Tibial artery (tissue), 4 donors: Measurements from ENCODE around the gene SEMA4C.

Source experiments
- DNase-seq, 2 donors: peaks; one replicate each; pipeline ENCODE4 v3.0.0-alpha.2; 2019
- H3K27ac ChIP-seq, 2 donors: fragments of 200-600 bp; sonication (generic) in 1 of 2; 1 replicate in 1 of 2; 2 replicates in 1 of 2; pipeline ENCODE4 v1.5.1; 2018 to 2019; ENCODE audit warnings: mild to moderate bottlenecking in 1 of 2
- H3K27me3 ChIP-seq, 2 donors: fragments of 200-600 bp; sonication (generic) in 1 of 2; one replicate each; pipeline versions ENCODE4 v1.5.1 to v1.6.0; 2016 to 2019
- H3K36me3 ChIP-seq, 3 donors: fragments of 200-600 bp; sonication (generic) in 2 of 3; one replicate each; pipeline ENCODE4 v1.5.1; 2016 to 2019; ENCODE audit warnings: mild to moderate bottlenecking in 2 of 3
- H3K4me1 ChIP-seq, 4 donors: fragments of 200-600 bp; sonication (generic) in 2 of 4; 1 replicate in 3 of 4; 2 replicates in 1 of 4; pipeline ENCODE4 v1.5.1; 2016 to 2019
- H3K4me3 ChIP-seq, 2 donors: fragments of 200-600 bp; sonication (generic) in 1 of 2; 1 replicate in 1 of 2; 2 replicates in 1 of 2; pipeline ENCODE4 v1.5.1; 2018 to 2019; ENCODE audit warnings: mild to moderate bottlenecking in 2 of 2
- H3K9me3 ChIP-seq, 3 donors: fragments of 200-600 bp; sonication (generic) in 1 of 3; one replicate each; pipeline ENCODE4 v1.5.1; 2016 to 2019
- intact Hi-C: fragments of 100-400 bp; cut with DNase I; formaldehyde crosslinking; loops from one replicate; pipeline ENCODE4 v1.15.0; 2023; ENCODE audit warnings: low total_unique reads
- TF ChIP-seq, protein P1 (sequence below), 2 experiments: fragments of 200-600 bp in 1 of 2; fragments of 450-650 bp in 1 of 2; IDR thresholded peaks; one replicate each; pipeline ENCODE4 v1.5.1; 2017 to 2019; ENCODE audit warnings: antibody characterized with exemption in 2 of 2, mild to moderate bottlenecking in 1 of 2, moderate library complexity in 1 of 2

Gene SEMA4C

DNA sequence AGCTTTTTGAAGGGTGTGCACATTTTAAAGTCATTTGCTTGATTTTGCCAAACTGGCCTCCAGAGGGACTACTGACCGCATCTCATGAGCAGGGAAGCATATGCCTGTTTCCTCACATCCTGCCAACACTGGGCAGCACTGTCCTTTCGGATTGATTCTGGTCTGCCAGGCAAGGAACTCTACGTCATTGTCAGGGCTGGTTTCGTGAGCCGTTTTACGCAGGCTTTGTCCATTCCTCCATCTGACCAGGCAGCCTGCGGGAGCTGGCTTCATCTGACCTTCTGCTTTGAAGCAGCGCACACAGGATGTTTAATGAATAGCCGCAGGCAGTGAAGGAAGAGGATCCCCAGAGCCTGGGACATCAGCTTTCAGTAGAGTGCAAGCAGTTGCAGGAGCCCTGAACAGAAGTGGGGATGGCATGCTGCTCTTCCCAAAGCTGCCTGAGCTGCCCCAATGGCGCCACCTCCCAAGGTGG lies 46.3 kb upstream of the SEMA4C start:
- Histone ChIP-seq H3K36me3 (no peaks in the 10 kb centered on the region), H3K27me3 (peaks cover 0 to 4% of the 10 kb centered on the region in 2 donors), H3K4me3 (no peak overlapping the region), H3K4me1 (no peaks in the 10 kb centered on the region), H3K27ac (no peak overlapping the region), H3K9me3 (no peaks in the 10 kb centered on the region)
- intact Hi-C loops = no loop called here
- no peak for DNase-seq
- TF ChIP-seq, protein P1, sequence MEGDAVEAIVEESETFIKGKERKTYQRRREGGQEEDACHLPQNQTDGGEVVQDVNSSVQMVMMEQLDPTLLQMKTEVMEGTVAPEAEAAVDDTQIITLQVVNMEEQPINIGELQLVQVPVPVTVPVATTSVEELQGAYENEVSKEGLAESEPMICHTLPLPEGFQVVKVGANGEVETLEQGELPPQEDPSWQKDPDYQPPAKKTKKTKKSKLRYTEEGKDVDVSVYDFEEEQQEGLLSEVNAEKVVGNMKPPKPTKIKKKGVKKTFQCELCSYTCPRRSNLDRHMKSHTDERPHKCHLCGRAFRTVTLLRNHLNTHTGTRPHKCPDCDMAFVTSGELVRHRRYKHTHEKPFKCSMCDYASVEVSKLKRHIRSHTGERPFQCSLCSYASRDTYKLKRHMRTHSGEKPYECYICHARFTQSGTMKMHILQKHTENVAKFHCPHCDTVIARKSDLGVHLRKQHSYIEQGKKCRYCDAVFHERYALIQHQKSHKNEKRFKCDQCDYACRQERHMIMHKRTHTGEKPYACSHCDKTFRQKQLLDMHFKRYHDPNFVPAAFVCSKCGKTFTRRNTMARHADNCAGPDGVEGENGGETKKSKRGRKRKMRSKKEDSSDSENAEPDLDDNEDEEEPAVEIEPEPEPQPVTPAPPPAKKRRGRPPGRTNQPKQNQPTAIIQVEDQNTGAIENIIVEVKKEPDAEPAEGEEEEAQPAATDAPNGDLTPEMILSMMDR (IDR thresholded peaks at IDR 0.05) = peak; percentile 25 to 26

DNA sequence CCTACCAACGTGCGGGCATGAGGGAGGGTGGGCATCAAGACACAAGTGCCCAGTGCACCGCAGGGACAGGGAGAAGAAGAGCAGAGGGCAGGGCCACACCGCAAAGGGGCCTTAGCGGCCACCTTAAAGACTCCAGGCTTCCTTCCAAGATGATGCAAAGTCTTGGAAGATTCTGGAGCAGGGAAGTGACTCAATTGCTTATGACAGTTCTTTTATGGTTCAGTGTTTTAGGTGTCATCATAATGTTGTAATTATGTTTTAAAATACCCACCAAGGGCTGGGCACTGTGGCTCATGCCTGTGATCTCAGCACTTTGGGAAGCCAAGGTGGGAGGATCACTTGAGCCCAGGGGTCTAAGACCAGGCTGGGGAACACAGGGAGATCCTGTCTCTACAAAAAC lies 44.5 kb upstream of the SEMA4C start:
- H3K27me3 ChIP-seq = peaks cover 0 to 4% of the 10 kb centered on the region in 2 donors
- TF ChIP-seq, protein P1 (IDR thresholded peaks at IDR 0.05) = no peak
- DNase-seq = peak in 1 of 2 donors; percentile 48
- H3K4me3 ChIP-seq = no peak overlapping the region
- no peaks in the 10 kb centered on the region for H3K9me3 ChIP-seq
- H3K27ac ChIP-seq = no peak overlapping the region
- no peaks in the 10 kb centered on the region for H3K4me1 ChIP-seq
- intact Hi-C loops = no loop called here
- H3K36me3 ChIP-seq = no peaks in the 10 kb centered on the region

DNA sequence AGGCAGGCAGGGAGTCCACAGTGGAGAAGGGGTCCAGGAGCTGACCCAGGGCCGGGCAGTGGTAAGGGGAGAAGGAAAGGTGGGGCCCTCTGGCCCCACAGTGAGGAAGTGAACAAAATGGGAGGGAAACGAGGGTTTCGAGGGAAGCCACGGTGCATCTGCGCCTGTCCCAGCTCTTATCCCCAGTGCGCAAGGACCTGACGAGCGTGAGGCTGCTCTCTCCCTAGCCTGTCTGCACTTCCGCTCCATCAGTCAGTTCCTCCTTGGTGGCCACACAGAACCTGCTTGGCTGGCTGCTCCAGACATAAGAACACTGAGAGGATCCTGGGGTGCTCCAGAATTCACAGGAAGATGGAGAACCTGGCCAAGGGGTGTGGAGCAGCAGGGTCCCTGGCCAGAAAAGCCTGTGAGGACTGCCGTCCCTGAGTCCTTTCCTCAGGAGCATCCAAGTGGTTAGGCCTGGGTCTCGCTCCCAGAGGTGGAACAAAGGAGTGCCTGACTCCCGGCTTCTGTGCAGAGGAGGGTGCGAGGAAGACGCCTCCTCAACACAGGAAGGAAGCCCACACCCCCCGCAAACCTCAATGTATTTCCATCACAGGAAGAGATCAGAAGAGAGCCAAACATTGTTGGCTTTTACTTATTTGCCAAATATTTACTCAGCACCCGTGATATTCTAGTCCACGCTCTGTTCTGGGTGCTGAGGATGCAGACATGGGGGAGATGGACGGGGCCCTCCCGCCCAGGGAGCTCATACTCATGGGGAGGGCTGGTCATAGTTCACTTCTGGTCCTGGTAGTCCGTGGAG lies 43.7 kb upstream of the SEMA4C start:
- Histone ChIP-seq H3K36me3 (no peaks in the 10 kb centered on the region), H3K27ac (no peak overlapping the region), H3K9me3 (no peaks in the 10 kb centered on the region), H3K27me3 (peaks cover 0 to 4% of the 10 kb centered on the region in 2 donors), H3K4me1 (peaks cover 0 to 2% (median 0%) of the 10 kb centered on the region in 4 donors), H3K4me3 (no peak overlapping the region)
- TF ChIP-seq, protein P1 (IDR thresholded peaks at IDR 0.05) = no peak
- intact Hi-C loops = no loop called here
- no peak for DNase-seq

DNA sequence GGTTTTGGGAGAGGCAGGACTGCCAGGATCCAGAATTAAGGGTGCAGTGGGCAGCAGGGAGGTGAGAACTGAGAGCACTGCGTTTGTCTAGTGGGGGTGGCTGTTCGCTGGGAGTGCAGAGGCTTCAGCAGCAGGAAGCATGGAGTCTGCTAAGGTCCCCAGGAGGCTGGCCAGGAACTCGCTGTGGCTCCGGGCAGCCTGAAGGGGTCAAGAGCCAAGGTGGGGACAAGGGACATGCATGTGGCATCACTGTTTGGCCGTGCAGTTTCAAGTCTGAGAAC lies 43.2 kb upstream of the SEMA4C start:
- peaks cover 0 to 4% of the 10 kb centered on the region in 2 donors for H3K27me3 ChIP-seq
- intact Hi-C loops = no loop called here
- H3K9me3 ChIP-seq = no peaks in the 10 kb centered on the region
- no peaks in the 10 kb centered on the region for H3K36me3 ChIP-seq
- H3K4me3 ChIP-seq = no peak overlapping the region
- H3K4me1 ChIP-seq = peaks cover 0 to 7% (median 4%) of the 10 kb centered on the region in 4 donors
- TF ChIP-seq, protein P1 (IDR thresholded peaks at IDR 0.05) = no peak
- no peak overlapping the region for H3K27ac ChIP-seq
- no peak for DNase-seq

DNA sequence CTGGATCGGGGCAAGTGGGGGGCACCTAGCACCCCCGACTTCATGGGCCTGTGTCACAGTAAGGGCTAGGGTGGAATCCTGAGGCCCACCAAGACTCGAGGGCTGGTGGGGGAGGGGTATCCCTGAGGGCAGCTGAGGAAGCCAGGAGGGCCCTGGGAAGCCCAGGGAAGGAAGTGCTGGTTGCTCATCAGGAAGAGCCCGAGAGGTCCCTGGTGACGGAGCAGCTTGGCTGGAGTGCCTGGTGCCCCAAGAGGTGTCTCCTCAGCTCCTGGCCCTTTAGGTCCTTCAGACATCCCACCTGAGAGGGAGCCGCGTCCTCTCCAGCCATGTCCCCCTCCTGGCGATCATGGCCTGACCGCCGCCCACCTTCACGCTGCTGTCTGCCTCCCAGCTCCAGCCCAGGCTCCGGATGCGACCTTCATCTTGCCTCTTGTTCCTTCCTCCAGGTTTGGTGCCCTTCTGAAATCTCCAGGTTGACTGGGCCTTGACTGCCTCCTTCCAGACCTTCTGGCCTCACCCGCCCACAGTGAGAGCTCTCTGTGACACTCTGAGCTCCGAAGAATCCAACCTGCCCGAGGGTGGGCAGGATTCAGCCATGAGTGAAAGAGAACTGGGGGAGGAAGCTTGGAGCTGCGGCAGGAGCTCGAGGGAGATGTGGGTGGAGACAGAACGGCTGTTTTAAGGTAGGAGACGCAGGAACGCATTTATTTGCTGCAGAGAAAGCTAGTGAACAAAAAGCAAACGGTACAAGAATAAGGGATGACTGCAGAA lies 42.7 kb upstream of the SEMA4C start:
- intact Hi-C loops = no loop called here
- Histone ChIP-seq H3K27ac (no peak overlapping the region), H3K4me1 (peaks cover 4 to 12% (median 9%) of the 10 kb centered on the region in 4 donors)

More for the DNA sequence above, 42.7 kb upstream of the SEMA4C start:
- peaks cover 0 to 4% of the 10 kb centered on the region in 2 donors for H3K27me3 ChIP-seq
- H3K36me3 ChIP-seq = no peaks in the 10 kb centered on the region
- TF ChIP-seq, protein P1 (IDR thresholded peaks at IDR 0.05) = no peak
- no peak overlapping the region for H3K4me3 ChIP-seq
- no peaks in the 10 kb centered on the region for H3K9me3 ChIP-seq
- no peak for DNase-seq
